Esophagus squamous epithelium (tissue), 5 donors: ENCODE data around the gene PRKCA. TPM values are rescaled to one million over a fixed set of nuclear protein-coding genes. Genes with fewer than 3 reads are reported as not detected.

ENCODE experiments used
- DNase-seq: peaks from one replicate; lab custom pipeline; 2025; lab: John Stamatoyannopoulos, UW
- H3K27ac ChIP-seq, 4 donors: fragments of 200-600 bp; sonication (generic); one replicate each; pipeline ENCODE4 v1.5.1; 2016 to 2019; ENCODE audit warnings: mild to moderate bottlenecking in 1 of 4
- H3K27me3 ChIP-seq, 4 donors: fragments of 200-600 bp; sonication (generic); 1 replicate in 3 of 4; 2 replicates in 1 of 4; pipeline versions ENCODE4 v1.5.1 to v1.6.0; 2017 to 2021; ENCODE audit warnings: antibody characterized with exemption in 1 of 4
- H3K36me3 ChIP-seq, 3 donors: fragments of 200-600 bp; sonication (generic); one replicate each; pipeline ENCODE4 v1.5.1; 2016 to 2019
- H3K4me1 ChIP-seq, 3 donors: fragments of 200-600 bp; sonication (generic); one replicate each; pipeline ENCODE4 v1.5.1; 2017 to 2019
- H3K4me3 ChIP-seq, 4 donors: fragments of 200-600 bp; sonication (generic); 1 replicate in 3 of 4; 2 replicates in 1 of 4; pipeline ENCODE4 v1.5.1; 2016 to 2019; ENCODE audit warnings: mild to moderate bottlenecking in 2 of 4, moderate library complexity in 1 of 4
- H3K9me3 ChIP-seq, 3 donors: fragments of 200-600 bp; sonication (generic); one replicate each; pipeline ENCODE4 v1.5.1; 2016 to 2019
- CTCF ChIP-seq, 6 experiments: fragments of 450-650 bp in 4 of 6; fragments of 200-600 bp in 2 of 6; sonication (generic) in 2 of 6; IDR thresholded peaks; one replicate each; pipeline ENCODE4 v1.5.1; 2016 to 2019; ENCODE audit warnings: antibody characterized with exemption in 6 of 6, mild to moderate bottlenecking in 4 of 6, moderate library complexity in 4 of 6
- POLR2A ChIP-seq, 4 donors: fragments of 450-650 bp; IDR thresholded peaks; one replicate each; pipeline ENCODE4 v1.6.1; 2017; ENCODE audit warnings: antibody characterized with exemption in 4 of 4, mild to moderate bottlenecking in 4 of 4, moderate library complexity in 3 of 4
- WGBS, 2 donors: methylation state at CpG; one replicate each; pipeline ENCODE4 v1.1.5; 2018; 5-methylcytosine and 5-hydroxymethylcytosine counted together
- intact Hi-C: fragments of 100-400 bp; cut with DNase I; formaldehyde crosslinking; loops from one replicate; pipeline ENCODE4 v1.15.0; 2022
- total RNA-seq, 4 donors: library from RNA; depleted of rRNA; stranded (reverse); fragments of >200 nt; gene quantifications; one replicate each; pipeline ENCODE4 v1.1.0, GENCODE V29; 2016
- donor health status: DM: yes; HTN: yes; CAD: no.

The PRKCA gene
- total RNA-seq, 4 donors from 2014 or later: 2.4 to 9.2 (median 4.2) TPM

- no peak overlapping the region for H3K27ac ChIP-seq
Observed at GRCh38 chr17:66331038-66331816, 28.8 kb downstream of the PRKCA start.

GRCh38 chr17:66335797-66336196, 33.4 kb downstream of the PRKCA start:
- DNase-seq: no peak
- Histone ChIP-seq H3K4me1 (peaks cover 0 to 6% (median 0%) of the 10 kb centered on the region in 3 donors), H3K4me3 (no peak overlapping the region), H3K27me3 (peaks cover 0 to 8% (median 0%) of the 10 kb centered on the region in 4 donors), H3K27ac (no peak overlapping the region), H3K36me3 (no peaks in the 10 kb centered on the region), H3K9me3 (no peaks in the 10 kb centered on the region)
- WGBS, 2 donors: 65 to 70% methylated on average over 1 of the region's 1 CpG
- intact Hi-C loops: no loop called here
- TF ChIP-seq CTCF (IDR thresholded peaks at IDR 0.05): no peak
- no peak for TF ChIP-seq POLR2A (IDR thresholded peaks at IDR 0.05)

More at GRCh38 chr17:66331038-66331816, 28.8 kb downstream of the PRKCA start:
- Histone ChIP-seq H3K4me3 (no peak overlapping the region), H3K9me3 (no peaks in the 10 kb centered on the region), H3K4me1 (no peaks in the 10 kb centered on the region), H3K27me3 (peaks cover 0 to 18% (median 0%) of the 10 kb centered on the region in 4 donors), H3K36me3 (no peaks in the 10 kb centered on the region)
- no peak for TF ChIP-seq POLR2A (IDR thresholded peaks at IDR 0.05)
- TF ChIP-seq CTCF (IDR thresholded peaks at IDR 0.05): no peak
- intact Hi-C loops: no loop called here
- no peak for DNase-seq
- 70 to 76% methylated on average over 8 of the region's 8 CpGs for WGBS, 2 donors

- no peak for DNase-seq
- H3K4me1 ChIP-seq: peaks cover 0 to 6% (median 0%) of the 10 kb centered on the region in 3 donors
- H3K9me3 ChIP-seq: no peaks in the 10 kb centered on the region
- no peak overlapping the region for H3K4me3 ChIP-seq
- intact Hi-C loops: no loop called here
- TF ChIP-seq CTCF (IDR thresholded peaks at IDR 0.05): no peak
- no peak for TF ChIP-seq POLR2A (IDR thresholded peaks at IDR 0.05)
- WGBS, 2 donors: 86 to 87% methylated on average over 6 of the region's 6 CpGs
- H3K36me3 ChIP-seq: no peaks in the 10 kb centered on the region
- no peak overlapping the region for H3K27ac ChIP-seq
- H3K27me3 ChIP-seq: peaks cover 0 to 2% (median 0%) of the 10 kb centered on the region in 4 donors
Observed at GRCh38 chr17:66337268-66337667, 34.9 kb downstream of the PRKCA start.

- no peaks in the 10 kb centered on the region for H3K36me3 ChIP-seq
- intact Hi-C loops: no loop called here
- no peaks in the 10 kb centered on the region for H3K9me3 ChIP-seq
- H3K27me3 ChIP-seq: peaks cover 0 to 2% (median 0%) of the 10 kb centered on the region in 4 donors
- WGBS, 2 donors: 67 to 80% methylated on average over 6 of the region's 6 CpGs
- H3K4me1 ChIP-seq: peaks cover 0 to 6% (median 0%) of the 10 kb centered on the region in 3 donors
- H3K27ac ChIP-seq: no peak overlapping the region
- TF ChIP-seq POLR2A (IDR thresholded peaks at IDR 0.05) (no peak), CTCF (IDR thresholded peaks at IDR 0.05) (no peak)
- no peak for DNase-seq
- no peak overlapping the region for H3K4me3 ChIP-seq
Observed at GRCh38 chr17:66337866-66338485, 35.6 kb downstream of the PRKCA start.

GRCh38 chr17:66338937-66339336, 36.5 kb downstream of the PRKCA start:
- H3K27me3 ChIP-seq: no peaks in the 10 kb centered on the region
- no peaks in the 10 kb centered on the region for H3K36me3 ChIP-seq
- H3K9me3 ChIP-seq: no peaks in the 10 kb centered on the region
- 82 to 91% methylated on average over 4 of the region's 4 CpGs for WGBS, 2 donors
- H3K27ac ChIP-seq: no peak overlapping the region
- no peak for DNase-seq
- H3K4me1 ChIP-seq: peaks cover 0 to 6% (median 0%) of the 10 kb centered on the region in 3 donors
- intact Hi-C loops: no loop called here
- no peak overlapping the region for H3K4me3 ChIP-seq
- TF ChIP-seq POLR2A (IDR thresholded peaks at IDR 0.05) (no peak), CTCF (IDR thresholded peaks at IDR 0.05) (no peak)
